Left lobe of liver (tissue), 2 donors: ENCODE results near the gene PRKCE. TPM values are rescaled to one million over a fixed set of nuclear protein-coding genes. Genes with fewer than 3 reads are reported as not detected.

Experiments used
- ATAC-seq: fragments of 200-7000 bp; cut with Tn5 transposase; one replicate; pipeline ENCODE4 v1.9.1; 2020; ENCODE audit warnings: mild to moderate bottlenecking, moderate library complexity
- DNase-seq: peaks from one replicate; pipeline ENCODE4 v3.0.0-alpha.2; 2020; ENCODE audit warnings: low spot score
- total RNA-seq: library from RNA; stranded (reverse); gene quantifications from one replicate; pipeline ENCODE4 v1.2.1, GENCODE V29; 2021
- donor health status: DM: no; HTN: no; CAD: no; lungs with moderate emphysema.
- donor health status: DM: no; HTN: yes; CAD: no.

The PRKCE gene
- total RNA-seq, 1 donor from 2014 or later = 8.4 TPM

DNA sequence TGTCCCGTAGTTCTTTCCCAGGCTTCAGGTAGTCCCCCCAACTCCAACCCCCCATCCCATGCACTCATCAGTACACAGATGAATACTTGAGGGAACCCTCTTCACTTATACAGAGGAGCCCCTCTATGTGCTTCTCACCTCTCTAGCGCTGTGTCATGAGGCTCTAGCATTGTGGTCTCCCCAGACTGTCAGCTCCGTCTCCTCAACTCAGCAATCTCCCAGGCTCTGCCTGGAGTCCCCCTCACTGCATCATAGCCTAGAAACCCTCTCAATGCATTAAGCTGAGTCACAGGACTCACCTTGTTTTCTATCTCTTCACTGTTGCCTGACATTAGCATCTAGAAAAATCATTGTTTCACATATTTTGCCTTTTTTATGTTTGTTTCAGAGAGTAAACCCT lies 20.2 kb upstream of the PRKCE start:
- DNase-seq (no peak), ATAC-seq (no peak)

DNA sequence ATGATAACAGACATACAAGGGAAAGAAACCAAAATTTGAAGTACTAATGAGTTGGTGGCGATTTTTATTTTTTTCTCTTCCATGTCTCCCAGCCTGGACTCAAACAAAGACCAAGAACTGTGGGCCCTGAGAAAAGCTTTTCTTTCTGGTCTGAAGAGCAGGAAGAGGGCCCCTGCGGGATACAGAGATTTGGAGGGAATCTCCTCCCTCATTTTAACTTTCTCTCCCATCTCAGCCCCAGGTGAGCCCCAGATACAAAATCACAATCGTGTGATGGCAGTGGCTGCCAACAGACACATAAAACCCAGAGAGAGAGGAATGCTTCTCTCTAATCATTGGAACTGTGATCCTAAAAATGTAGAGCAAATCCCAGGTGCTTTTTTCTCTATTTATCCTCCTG lies 19.5 kb upstream of the PRKCE start:
- no peak for DNase-seq
- ATAC-seq = no peak

DNA sequence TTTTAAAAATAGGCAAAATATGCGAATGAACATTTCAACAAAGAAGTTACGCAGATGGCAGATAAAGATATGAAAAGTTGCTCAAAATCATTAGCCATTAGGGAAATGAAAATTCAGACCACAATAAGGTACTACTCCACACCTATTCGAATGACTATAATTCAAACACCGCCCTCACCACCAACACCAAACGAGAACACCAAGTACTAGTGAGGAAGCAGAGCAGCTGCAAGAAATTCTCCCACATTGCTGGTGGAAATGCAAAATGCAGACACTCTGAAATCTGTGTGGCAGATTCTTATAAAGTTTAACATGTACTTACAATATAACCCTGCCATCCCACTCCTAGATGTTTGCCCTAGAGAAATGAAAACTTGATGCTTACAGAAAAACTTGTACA lies 17.3 kb upstream of the PRKCE start:
- DNase-seq = no peak
- ATAC-seq = no peak

DNA sequence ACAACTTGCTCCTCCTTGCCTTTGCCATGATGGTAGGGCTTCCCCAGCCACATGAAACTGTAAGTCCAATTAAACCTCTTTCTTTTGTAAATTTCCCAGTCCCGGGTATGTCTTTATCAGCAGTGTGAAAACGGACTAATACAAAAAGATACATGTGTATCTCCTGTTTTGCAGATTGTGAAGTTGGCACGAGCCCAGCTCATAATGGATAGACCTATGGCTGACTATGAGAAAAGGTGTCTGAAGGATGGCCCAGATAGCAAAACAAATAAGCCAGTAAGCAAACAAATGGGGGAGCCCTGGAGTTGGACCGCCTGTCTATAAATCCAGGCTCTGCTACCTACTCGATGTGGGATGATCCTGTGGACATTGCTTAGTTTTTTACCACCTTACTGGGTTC lies 15.5 kb upstream of the PRKCE start:
- DNase-seq = no peak
- ATAC-seq = no peak

DNA sequence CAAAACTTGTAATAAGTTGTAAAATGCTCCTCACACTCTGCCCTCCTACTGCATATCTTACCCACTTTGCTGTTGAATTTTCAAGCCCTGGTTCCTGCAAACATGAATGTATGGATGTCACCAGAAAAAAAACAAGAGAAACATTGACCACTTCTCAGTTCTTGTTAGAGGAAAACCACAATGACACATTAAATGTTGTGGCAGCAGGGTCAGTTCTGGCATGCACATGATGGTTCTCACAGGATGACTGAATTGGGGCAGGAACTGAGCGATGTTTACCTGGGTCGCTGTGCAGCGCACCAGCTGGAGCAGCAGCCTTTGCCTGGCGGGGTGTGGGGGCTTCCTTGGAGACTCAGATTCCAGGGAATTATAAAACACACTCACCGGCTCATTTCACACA lies 14.0 kb upstream of the PRKCE start:
- ATAC-seq = no peak
- no peak for DNase-seq

DNA sequence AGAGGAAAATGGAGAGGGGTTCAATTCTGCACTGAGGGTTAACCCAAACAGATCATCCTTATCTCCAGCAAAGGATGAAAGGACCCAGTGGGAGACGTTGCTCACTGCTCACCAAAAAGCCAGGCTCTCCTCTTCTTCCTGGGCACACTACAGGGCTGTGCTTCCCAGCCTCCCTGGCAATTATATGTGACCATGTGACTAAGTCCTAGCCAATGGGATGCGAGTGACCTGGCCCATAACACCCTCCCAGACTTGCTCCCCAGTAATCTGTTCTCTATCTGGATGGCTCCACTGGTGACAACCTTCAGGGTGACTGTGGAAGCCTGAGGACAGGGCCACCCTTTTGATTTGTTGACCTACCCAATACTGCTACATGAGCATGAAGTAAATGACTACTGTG lies 10.9 kb upstream of the PRKCE start:
- no peak for ATAC-seq
- no peak for DNase-seq

DNA sequence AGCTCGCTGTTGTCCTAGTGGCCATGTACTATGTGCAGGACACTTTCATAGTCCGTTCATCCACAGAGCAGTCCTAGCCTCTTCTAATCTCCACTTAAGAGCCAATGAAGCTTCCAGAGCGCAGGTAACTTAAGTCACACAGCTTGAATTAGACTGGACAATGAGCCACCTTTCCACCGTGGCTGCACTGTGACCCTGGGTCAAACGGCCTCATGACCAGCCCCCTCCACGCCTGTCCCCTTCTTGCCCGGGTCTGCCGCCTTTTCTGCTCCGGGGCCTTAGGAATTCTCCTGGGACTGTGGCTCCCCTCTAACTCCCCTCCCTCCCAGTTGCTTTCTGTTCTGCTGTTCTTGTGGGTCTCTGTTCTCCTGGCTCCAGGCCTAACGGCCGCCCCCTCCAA lies 8.4 kb upstream of the PRKCE start:
- peak; percentile 51 for DNase-seq

DNA sequence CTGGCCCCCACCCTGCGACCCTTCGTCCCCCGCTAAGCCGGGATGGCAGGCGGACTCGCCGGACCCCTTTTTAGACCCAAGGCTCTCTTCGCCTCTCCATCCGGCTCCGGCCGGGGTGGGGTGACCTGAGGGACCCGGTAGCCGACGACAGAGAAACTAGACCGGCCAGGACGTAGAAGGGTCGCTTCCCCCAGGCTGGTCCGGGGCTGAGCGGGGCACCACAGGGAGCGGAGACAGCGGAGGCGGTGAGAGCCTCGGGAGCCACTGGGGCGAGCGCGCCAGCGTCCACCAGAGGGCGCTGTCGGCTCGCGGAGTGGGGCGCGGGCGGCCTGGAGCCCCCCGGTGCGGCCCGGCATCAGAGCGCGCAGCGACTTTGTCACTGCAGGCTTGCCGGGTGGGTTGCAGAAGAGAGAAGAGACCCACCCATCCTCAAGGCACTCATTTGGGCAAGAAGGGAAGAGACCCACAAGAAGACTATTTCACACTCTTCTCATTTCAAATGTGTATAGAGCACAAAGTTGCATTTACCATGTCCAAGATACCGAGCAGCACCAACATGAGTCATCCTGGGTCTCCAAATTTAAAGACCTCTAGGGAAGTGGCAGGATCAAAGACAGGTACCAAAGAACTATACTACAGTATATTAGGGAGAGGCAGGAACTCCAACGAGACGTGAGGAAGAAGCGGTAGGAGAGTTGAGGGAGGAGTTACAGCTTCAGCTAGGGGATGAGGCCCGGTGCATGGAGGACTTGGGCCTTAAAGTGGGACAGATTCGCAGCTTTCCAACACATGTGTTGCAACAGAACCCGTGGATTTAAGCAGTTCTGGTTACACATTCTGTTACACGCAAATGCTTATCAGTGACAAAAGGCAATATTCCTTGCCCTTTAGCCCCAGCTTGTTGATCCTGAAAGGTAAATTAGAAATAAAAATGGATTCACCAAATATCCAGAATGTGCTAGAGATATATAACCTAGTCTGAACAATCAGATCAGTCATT lies 7.6 kb upstream of the PRKCE start:
- peak; percentile 98 for ATAC-seq
- peak; percentile 75 for DNase-seq

More for the DNA sequence above, 8.4 kb upstream of the PRKCE start:
- ATAC-seq = peak; percentile 52

DNA sequence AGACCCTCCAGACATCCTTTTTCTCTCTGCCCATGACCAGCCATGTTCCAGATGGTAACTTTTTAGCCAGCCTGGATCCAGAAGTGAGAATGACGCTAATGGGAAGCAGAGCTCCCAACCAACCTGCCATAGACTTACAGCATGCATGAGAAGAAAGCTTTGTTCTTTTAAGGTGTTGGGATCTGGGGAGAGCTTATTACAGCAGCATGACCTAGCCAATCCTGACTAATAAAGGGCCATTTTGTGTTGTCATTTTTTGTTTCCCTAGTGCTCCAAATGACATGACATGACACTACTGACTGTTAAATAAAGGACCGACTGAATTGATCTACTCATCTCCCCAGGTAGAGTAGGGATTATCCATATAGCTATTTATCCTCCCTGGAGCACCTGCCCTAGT lies 5.2 kb upstream of the PRKCE start:
- ATAC-seq = no peak
- DNase-seq = no peak

DNA sequence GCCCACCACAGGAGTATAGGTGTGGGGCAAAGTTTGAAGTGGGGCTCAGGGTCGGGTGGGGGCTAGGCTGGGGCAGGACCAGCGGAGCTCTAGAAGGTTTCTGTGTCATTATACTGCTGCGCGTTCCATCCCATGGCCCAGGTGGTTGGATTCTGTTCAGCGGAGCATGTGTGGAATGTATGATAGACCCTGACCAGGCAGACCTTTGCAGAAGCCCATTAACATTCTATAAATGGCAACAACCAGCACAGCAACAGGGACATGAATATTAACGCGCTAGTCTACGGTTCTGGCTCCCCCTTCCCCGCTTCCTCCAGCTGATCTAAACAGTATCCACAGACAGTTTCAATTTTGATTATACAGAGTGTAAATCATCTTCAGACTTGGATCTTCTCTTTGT lies 4.1 kb upstream of the PRKCE start:
- no peak for ATAC-seq
- no peak for DNase-seq

DNA sequence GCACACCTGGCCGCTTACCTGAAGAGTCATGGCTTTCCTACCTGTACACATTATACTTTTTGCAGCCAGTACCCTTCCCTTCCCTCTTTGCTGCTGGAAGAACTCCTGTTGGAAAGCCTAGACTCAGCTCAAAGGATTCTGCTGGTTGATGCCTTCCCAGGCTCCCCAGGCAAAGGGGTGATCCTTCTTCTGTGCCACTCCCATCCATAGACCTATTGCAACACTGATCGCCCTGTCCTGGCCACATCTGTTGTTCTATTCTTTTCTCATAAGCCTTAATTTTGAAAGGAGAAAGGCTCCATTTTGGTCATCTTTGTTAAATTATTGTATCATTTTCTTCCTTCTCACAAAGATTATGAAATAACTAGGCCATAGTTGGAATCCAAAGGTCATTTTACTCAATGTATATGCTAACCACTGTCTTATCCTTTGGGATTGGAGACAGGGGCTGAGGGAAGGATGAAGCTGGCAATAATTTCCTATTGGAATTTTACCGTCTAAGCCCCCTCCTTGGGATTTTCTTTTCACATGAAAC lies 3.4 kb upstream of the PRKCE start:
- no peak for DNase-seq
- no peak for ATAC-seq

DNA sequence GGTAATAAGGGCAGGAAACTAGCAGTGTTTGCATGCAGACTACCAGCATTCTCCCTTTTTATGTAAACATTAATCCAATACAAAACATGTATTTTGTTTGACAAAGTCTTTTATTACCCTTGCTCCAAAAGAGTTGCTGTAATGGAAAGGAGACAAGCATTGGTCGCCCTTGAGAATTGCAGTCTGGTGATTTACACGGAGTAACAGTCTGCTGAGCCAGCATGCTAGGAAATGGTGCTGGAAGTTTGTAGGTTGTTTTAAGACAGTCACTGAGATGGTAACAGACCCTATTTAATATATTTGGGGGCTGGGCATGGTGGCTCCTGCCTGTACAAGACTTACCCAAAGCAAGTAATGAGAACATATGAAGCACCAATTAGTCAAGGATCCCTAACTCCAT lies 2.8 kb upstream of the PRKCE start:
- DNase-seq = no peak

DNA sequence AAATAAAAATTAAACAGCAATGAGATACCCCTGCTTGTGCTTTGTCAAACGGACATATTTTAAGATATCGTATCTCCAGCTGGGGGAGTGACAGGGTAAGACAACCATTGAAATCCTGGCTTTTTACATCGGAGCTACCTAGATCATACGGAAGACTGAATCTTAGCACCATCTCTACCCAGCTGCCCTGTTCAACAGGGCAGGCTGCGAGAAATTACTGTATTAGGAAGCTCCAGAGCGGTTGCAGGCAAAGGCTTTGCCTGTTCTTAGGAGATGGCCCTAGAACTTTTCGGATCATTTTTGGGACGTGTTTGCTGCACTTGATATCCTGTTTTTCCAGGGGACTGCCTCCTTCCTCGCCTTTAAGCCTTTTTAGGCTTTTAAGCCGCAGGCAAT lies 2.0 kb upstream of the PRKCE start:
- DNase-seq (no peak), ATAC-seq (no peak)

More for the DNA sequence above, 2.8 kb upstream of the PRKCE start:
- ATAC-seq = no peak

DNA sequence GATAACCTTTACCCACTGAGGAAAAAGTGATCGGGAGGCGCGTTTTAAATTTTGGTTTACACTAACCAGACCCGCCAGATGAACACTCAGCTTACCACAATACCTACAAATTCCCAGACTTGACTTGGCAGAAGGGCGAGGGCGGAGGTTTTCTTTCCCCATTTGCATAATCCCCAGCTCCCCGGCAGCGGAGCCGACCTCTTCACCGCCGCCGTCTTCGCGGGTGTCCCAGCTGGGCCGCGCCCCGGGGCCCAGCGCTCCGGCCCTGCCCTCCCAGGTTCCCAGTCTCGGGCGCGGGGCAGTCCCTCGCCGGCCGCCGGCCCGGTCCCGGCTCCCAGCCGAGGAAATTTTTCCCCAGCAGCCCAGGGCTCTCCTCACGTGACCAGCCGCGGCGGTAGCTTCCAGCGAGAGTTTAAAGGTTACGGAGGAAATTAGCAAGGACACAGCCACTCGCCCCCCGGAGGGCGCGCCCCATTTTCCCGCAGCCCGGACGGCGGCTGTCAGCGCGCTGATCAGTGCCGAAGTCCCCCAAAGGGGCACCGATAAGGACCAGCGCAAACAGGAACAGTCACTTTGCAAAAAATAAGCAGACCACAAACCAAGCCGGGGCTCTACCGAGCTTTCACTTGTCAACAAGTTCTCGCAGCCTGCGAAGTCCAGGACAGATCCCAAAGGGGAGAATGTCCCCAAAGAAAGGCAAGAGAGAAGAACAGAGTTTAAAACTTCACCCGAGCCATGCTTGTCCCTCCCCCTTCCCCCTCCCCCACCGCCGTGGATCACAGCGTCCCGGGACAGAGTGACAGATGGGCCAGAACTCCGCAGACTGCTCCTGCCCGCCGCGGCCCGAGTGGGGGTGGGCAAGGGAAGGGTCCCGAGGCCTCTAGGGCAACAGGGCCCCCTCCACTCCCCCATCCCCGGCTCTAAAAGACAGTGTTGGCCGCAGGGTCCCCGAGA lies 1.3 kb upstream of the PRKCE start:
- DNase-seq = peak; percentile 90
- ATAC-seq = peak; percentile 66

DNA sequence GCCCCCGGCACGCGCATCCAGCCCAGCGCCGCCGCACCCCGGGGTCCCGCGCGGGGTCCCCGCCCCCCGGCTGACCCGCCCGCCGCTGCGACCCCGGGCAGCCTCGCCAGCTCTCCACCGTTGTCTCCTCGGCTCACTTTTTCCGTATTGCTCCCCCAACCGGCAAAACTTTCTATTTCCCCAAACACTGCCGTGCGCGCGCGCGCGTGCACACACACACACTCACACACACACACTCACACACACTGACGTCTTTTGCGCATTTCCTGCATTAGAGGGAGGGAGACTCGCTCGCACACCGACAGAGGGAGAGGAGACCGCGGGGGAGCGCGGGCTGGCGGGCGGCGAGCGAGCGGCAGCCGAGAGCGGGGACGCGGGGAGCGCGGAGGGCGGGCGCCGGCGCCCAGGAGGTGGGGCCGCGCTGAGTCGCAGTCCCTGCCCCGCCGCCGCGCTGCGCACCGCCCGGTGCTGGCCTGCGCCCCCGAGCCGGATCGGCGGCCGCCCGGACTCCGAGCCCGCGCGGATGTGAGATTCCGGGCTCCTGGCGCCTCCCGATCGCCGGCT lies 542 bp upstream of the PRKCE start:
- ATAC-seq = peak; percentile 78
- peak; percentile 96 for DNase-seq

DNA sequence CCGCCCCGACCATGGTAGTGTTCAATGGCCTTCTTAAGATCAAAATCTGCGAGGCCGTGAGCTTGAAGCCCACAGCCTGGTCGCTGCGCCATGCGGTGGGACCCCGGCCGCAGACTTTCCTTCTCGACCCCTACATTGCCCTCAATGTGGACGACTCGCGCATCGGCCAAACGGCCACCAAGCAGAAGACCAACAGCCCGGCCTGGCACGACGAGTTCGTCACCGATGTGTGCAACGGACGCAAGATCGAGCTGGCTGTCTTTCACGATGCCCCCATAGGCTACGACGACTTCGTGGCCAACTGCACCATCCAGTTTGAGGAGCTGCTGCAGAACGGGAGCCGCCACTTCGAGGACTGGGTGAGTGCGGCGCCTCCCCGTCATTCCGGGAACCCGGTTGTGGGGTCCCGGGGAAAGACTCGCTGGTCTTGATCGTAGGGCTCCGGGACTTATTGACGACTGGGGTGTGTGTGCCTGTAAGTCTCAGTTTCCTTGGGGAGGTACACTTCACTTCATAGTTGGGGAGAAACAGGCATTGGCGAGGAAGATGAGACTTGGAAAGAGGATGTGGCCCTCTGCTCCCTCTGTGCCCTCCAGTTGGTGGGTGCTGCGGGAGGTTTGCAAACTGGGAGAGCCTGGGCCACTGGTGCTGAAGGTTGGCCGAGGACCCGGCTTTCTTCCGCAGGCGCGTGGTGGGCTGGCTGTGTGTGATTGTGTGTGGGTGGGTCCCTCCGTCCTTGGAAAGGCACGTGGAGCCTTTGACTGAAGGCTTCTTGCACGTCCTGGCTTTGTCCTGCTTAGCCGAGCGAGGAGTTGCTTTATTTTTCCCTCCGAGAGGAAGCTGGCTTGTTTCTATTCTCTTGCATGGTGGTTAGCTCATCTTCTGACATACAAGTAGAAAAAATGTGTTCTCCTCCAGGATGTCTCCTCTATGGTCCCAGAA lies 886 bp downstream of the PRKCE start:
- DNase-seq (peak; percentile 55), ATAC-seq (no peak)

DNA sequence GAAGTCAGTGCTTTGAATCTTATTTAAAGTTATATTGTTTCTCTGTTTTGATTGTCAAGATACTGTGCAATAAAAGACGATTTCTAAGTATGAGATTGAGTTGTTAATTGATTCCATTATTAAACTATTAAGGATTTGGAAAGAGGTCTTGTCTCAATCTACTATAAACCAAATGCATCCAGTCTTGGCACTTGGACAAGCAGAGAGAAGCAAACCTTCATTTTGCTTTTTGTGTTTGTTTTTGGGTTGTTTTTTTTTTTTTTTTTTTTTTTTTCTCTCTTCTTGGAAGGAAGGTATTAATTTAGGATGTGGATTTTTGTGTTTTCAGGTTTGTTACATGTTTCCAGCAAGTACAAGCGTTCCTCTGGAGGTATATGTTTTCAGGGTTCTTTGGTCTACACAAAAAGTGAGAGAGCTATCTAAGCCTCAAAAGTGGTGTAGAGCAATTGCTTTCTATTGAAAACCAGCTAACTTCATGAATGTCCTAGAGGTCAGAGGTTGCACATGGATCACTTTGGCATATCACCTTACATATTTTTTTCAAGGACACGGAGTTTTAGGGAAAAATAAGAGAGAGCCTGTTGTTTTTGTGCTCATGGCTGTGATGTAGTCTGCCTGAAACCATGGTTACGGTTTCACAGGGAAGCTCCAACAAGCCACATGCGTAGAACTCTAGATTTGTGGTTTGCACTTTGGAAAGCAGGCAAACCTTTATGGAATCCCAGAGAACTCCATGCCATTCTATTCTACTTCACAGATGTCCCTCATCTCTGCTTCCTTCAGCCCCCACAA lies 1.8 kb downstream of the PRKCE start:
- ATAC-seq (no peak), DNase-seq (no peak)

DNA sequence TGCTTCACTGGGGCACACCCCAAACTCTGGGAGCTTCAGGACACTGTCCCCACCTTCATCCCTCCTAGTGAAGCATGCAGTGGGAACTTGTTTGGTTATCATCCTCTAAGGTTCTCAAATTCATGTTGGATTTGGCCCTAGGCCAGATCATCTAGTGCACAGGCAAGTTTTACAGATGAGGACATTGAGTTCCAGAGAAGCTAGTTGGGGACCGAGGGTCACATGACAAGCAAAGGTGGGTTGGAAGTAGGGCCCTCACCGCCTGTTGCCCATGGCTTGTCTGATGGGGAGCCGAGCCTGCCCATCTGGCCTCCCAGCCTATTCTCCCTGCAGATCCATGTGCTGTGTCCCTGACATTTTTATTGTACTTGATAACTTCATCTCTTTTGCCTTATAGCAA lies 2.8 kb downstream of the PRKCE start:
- DNase-seq = no peak
- ATAC-seq = no peak

DNA sequence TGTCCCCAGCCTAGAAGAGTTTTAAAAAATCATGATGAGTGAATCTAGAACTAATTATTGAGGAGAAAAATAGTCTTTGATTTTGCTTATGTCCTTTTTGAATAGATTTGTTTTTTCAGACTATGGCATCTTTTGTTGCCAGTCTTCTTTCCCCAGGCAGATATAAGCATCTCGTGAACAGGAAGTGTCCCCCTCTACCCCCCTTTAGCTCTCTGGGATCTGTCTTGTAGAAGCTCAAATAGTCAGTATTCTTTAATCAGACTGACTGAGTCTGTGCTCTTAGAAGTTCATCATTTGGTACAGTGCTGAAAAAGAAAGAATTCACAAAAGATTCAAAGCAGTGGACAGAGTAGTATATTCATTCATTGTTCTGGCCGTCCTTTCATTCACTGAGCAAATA lies 10.4 kb downstream of the PRKCE start:
- ATAC-seq (no peak), DNase-seq (no peak)
